Right lobe of liver (tissue), 6 donors: Measurements from ENCODE around the gene BMERB1. TPM values are rescaled to one million over a fixed set of nuclear protein-coding genes. Genes with fewer than 3 reads are reported as not detected.

Experiments used
- ATAC-seq, 4 donors: fragments of 200-7000 bp; cut with Tn5 transposase; one replicate each; pipeline ENCODE4 v1.9.1; 2020; ENCODE audit warnings: mild to moderate bottlenecking in 4 of 4, moderate library complexity in 4 of 4
- DNase-seq, 3 donors: peaks; one replicate each; pipeline ENCODE4 v3.0.0-alpha.2; 2020
- H3K27ac ChIP-seq, 3 donors: fragments of 200-600 bp; one replicate each; pipeline ENCODE4 v1.8.0; 2022
- H3K27me3 ChIP-seq, 2 donors: fragments of 200-600 bp; one replicate each; pipeline ENCODE4 v1.8.0; 2022
- H3K36me3 ChIP-seq, 4 donors: fragments of 200-600 bp; sonication (generic) in 1 of 4; one replicate each; pipeline versions ENCODE4 v1.5.1 to v1.8.0; 2017 to 2022; ENCODE audit warnings: control low read depth in 1 of 4
- H3K4me1 ChIP-seq, 4 donors: fragments of 200-600 bp; sonication (generic) in 1 of 4; one replicate each; pipeline versions ENCODE4 v1.5.1 to v1.8.0; 2017 to 2022; ENCODE audit warnings: control low read depth in 1 of 4
- H3K4me3 ChIP-seq, 3 donors: fragments of 200-600 bp; one replicate each; pipeline ENCODE4 v1.8.0; 2022
- H3K9me3 ChIP-seq, 4 donors: fragments of 200-600 bp; sonication (generic) in 1 of 4; one replicate each; pipeline versions ENCODE4 v1.5.1 to v1.8.0; 2017 to 2022; ENCODE audit warnings: control low read depth in 1 of 4
- CTCF ChIP-seq, 4 donors: fragments of 200-600 bp in 3 of 4; fragments of 450-650 bp in 1 of 4; IDR thresholded peaks; one replicate each; pipeline versions ENCODE4 v1.5.1 to v1.8.0; 2016 to 2022; ENCODE audit warnings: antibody characterized with exemption in 4 of 4, mild to moderate bottlenecking in 2 of 4
- POLR2A ChIP-seq: fragments of 450-650 bp; IDR thresholded peaks from one replicate; pipeline ENCODE4 v1.6.1; 2017; ENCODE audit warnings: antibody characterized with exemption, mild to moderate bottlenecking
- WGBS: methylation state at CpG from one replicate; pipeline ENCODE4 v1.1.6; 2018; ENCODE audit warnings: low coverage, low lambda C conversion rate; ENCODE audit not compliant: insufficient coverage; ENCODE audit errors: missing lambda C conversion rate; 5-methylcytosine and 5-hydroxymethylcytosine counted together
- intact Hi-C, 2 donors: fragments of 100-400 bp; cut with DNase I; formaldehyde crosslinking; loops; one replicate each; pipeline versions ENCODE4 v1.11.2 to v1.14.1; 2022
- total RNA-seq, 6 experiments: library from RNA; depleted of rRNA in 2 of 6; stranded (reverse); fragments of >200 nt in 2 of 6; fragmentation: NEBNext Ultra II Directional in 3 of 6; extraction: Animal tissue kit (Norgen Biotek cat#: 25700) in 3 of 6; gene quantifications; one replicate each; pipeline versions ENCODE4 v1.1.0 to v1.2.4, GENCODE V29; 2016 to 2023
- donor health status: DM: no; HTN: yes; CAD: no.
- donor health status: DM: no; HTN: no; CAD: no.
- donor health status: DM: no; HTN: no; CAD: no.
- donor health status: DM: no; HTN: yes; CAD: no.
- donor health status: DM: no; HTN: yes; CAD: no.

Gene BMERB1
- total RNA-seq, 6 experiments from 2014 or later = 7.0 to 24.0 (median 10.5) TPM

GRCh38 chr16:15631730-15632409 is 197.5 kb downstream of the BMERB1 start:
- no peak overlapping the region for H3K4me3 ChIP-seq
- no peaks in the 10 kb centered on the region for H3K27me3 ChIP-seq
- peaks cover 8 to 57% (median 23%) of the 10 kb centered on the region in 4 donors for H3K36me3 ChIP-seq
- DNase-seq (no peak), ATAC-seq (no peak)
- no peak for TF ChIP-seq POLR2A
- no peak for TF ChIP-seq CTCF (IDR thresholded peaks at IDR 0.05)
- H3K9me3 ChIP-seq = no peaks in the 10 kb centered on the region
- no peak overlapping the region for H3K27ac ChIP-seq
- 94% methylated on average over 1 of the region's 2 CpGs for WGBS
- intact Hi-C loops = no loop called here
- peaks cover 0 to 15% (median 0%) of the 10 kb centered on the region in 4 donors for H3K4me1 ChIP-seq

GRCh38 chr16:15635926-15636325 is 201.5 kb downstream of the BMERB1 start:
- peaks cover 8 to 74% (median 31%) of the 10 kb centered on the region in 4 donors for H3K36me3 ChIP-seq
- 87% methylated on average over 8 of the region's 9 CpGs for WGBS
- H3K27me3 ChIP-seq = no peaks in the 10 kb centered on the region
- ATAC-seq (no peak), DNase-seq (no peak)
- peaks cover 0 to 15% (median 0%) of the 10 kb centered on the region in 4 donors for H3K4me1 ChIP-seq
- H3K9me3 ChIP-seq = no peaks in the 10 kb centered on the region
- H3K27ac ChIP-seq = no peak overlapping the region
- H3K4me3 ChIP-seq = no peak overlapping the region
- TF ChIP-seq POLR2A (no peak), CTCF (IDR thresholded peaks at IDR 0.05) (no peak)
- intact Hi-C loops = no loop called here

DNA sequence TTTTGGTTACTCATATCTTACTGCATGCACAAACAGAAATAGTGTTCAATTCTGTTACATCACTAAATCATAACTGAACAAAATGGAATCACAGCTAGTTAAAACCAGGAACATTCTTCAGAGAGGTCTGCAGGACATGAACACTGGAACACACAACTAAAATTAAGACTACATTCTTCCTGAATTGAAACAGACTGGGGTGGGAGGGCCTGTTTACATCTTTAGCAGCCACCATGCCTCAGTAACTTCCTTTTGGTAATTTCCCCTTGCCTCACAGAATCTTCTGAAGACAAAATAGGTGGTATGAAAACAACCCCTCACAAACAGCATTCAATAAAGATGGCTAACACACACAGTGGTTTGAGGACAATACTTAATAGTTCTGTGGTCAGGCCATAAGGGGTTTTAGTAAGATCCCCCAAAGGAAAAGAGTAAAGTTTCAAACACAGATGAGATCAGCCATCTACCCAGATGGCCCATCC is 202.0 kb downstream of the BMERB1 start:
- TF ChIP-seq CTCF (IDR thresholded peaks at IDR 0.05) (no peak), POLR2A (no peak)

More for the DNA sequence above, 202.0 kb downstream of the BMERB1 start:
- Histone ChIP-seq H3K4me3 (no peak overlapping the region), H3K27me3 (no peaks in the 10 kb centered on the region), H3K9me3 (no peaks in the 10 kb centered on the region), H3K4me1 (peaks cover 0 to 20% (median 2%) of the 10 kb centered on the region in 4 donors), H3K27ac (no peak overlapping the region), H3K36me3 (peaks cover 8 to 69% (median 29%) of the 10 kb centered on the region in 4 donors)
- intact Hi-C loops = no loop called here
- peak in 1 of 4 donors; percentile 19 for ATAC-seq
- DNase-seq = no peak

Other genes with a start within 250 kb of the BMERB1 start
- 1 to 10 TPM in 5 of 6 experiments, not detected in 1; 1.9 to 5.5 (median 3.5) TPM for gene NPIPA5, start 56.3 kb upstream of the BMERB1 start, total RNA-seq
- gene MPV17L, start 38.8 kb upstream of the BMERB1 start, total RNA-seq = 10 to 100 TPM in 5 of 6 experiments, 1 to 10 TPM in 1; 9.3 to 18.8 (median 16.0) TPM
- gene MARF1, start 208.6 kb downstream of the BMERB1 start, total RNA-seq = 10 to 100 TPM; 17.2 to 44.2 (median 31.2) TPM
- 10 to 100 TPM in 1 of 6 experiments, 1 to 10 TPM in 5; 3.6 to 10.2 (median 6.9) TPM for gene NDE1, start 215.7 kb downstream of the BMERB1 start, total RNA-seq